Measurements from ENCODE around the gene BCAS3. TPM values are rescaled to one million over a fixed set of nuclear protein-coding genes. Genes with fewer than 3 reads are reported as not detected.

Gene BCAS3
- total and polyA plus RNA-seq, 4 donors: 5.8 to 24.6 (median 10.1) TPM

- Histone ChIP-seq H3K9ac (ENCODE audit: low read depth in 1 of 2, low read length in 2 of 2) (no peak overlapping the region), H3K9me3 (ENCODE audit: control insufficient read depth in 4 of 4, low read length in 3 of 4) (no peaks in the 10 kb centered on the region), H3K4me3 (ENCODE audit: low read depth in 1 of 3, low read length in 3 of 3) (no peak overlapping the region), H3K27me3 (ENCODE audit: control insufficient read depth in 4 of 4, insufficient read depth in 4 of 4, low read length in 3 of 4) (no peaks in the 10 kb centered on the region), H3K27ac (ENCODE audit: low read depth in 1 of 2, low read length in 2 of 2) (no peak overlapping the region), H3K4me1 (ENCODE audit: control insufficient read depth in 4 of 4, insufficient read depth in 4 of 4, low read length in 3 of 4) (no peaks in the 10 kb centered on the region), H3K36me3 (ENCODE audit: control insufficient read depth in 4 of 4, insufficient read depth in 3 of 4, low read depth in 1 of 4, low read length in 3 of 4) (peaks cover 2 to 16% (median 10%) of the 10 kb centered on the region in 4 donors)
- DNase-seq (ENCODE audit: low spot score): no peak
- 96% methylated on average over 2 of the region's 2 CpGs for WGBS
- TF ChIP-seq FOXA1 (IDR thresholded peaks at IDR 0.05) (no peak), FOXA2 (IDR thresholded peaks at IDR 0.05) (no peak)
- TF ChIP-seq, protein P1, sequence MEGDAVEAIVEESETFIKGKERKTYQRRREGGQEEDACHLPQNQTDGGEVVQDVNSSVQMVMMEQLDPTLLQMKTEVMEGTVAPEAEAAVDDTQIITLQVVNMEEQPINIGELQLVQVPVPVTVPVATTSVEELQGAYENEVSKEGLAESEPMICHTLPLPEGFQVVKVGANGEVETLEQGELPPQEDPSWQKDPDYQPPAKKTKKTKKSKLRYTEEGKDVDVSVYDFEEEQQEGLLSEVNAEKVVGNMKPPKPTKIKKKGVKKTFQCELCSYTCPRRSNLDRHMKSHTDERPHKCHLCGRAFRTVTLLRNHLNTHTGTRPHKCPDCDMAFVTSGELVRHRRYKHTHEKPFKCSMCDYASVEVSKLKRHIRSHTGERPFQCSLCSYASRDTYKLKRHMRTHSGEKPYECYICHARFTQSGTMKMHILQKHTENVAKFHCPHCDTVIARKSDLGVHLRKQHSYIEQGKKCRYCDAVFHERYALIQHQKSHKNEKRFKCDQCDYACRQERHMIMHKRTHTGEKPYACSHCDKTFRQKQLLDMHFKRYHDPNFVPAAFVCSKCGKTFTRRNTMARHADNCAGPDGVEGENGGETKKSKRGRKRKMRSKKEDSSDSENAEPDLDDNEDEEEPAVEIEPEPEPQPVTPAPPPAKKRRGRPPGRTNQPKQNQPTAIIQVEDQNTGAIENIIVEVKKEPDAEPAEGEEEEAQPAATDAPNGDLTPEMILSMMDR (IDR thresholded peaks at IDR 0.05; ENCODE audit: low read depth, low read length, missing input control): no peak
Observed at GRCh38 chr17:60661489-60661888, 16.2 kb upstream of the BCAS3 start.

- TF ChIP-seq, protein P2, sequence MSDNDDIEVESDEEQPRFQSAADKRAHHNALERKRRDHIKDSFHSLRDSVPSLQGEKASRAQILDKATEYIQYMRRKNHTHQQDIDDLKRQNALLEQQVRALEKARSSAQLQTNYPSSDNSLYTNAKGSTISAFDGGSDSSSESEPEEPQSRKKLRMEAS (IDR thresholded peaks at IDR 0.05): no peak
- no peak for TF ChIP-seq TAF1 (conservative IDR thresholded peaks at IDR 0.05)
- TF ChIP-seq, protein P1 (IDR thresholded peaks at IDR 0.05; ENCODE audit: low read depth, low read length, missing input control): no peak
- TF ChIP-seq, protein P3, sequence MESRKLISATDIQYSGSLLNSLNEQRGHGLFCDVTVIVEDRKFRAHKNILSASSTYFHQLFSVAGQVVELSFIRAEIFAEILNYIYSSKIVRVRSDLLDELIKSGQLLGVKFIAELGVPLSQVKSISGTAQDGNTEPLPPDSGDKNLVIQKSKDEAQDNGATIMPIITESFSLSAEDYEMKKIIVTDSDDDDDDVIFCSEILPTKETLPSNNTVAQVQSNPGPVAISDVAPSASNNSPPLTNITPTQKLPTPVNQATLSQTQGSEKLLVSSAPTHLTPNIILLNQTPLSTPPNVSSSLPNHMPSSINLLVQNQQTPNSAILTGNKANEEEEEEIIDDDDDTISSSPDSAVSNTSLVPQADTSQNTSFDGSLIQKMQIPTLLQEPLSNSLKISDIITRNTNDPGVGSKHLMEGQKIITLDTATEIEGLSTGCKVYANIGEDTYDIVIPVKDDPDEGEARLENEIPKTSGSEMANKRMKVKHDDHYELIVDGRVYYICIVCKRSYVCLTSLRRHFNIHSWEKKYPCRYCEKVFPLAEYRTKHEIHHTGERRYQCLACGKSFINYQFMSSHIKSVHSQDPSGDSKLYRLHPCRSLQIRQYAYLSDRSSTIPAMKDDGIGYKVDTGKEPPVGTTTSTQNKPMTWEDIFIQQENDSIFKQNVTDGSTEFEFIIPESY (IDR thresholded peaks at IDR 0.05): no peak
- H3K4me3 ChIP-seq (ENCODE audit: low read depth in 1 of 3, low read length in 3 of 3): no peak overlapping the region
- no peak overlapping the region for H3K27ac ChIP-seq (ENCODE audit: low read depth in 1 of 2, low read length in 2 of 2)
- no peaks in the 10 kb centered on the region for H3K27me3 ChIP-seq (ENCODE audit: control insufficient read depth in 4 of 4, insufficient read depth in 4 of 4, low read length in 3 of 4)
- H3K9ac ChIP-seq (ENCODE audit: low read depth in 1 of 2, low read length in 2 of 2): no peak overlapping the region
- WGBS: 93% methylated on average over 1 of the region's 1 CpG
- no peak for DNase-seq (ENCODE audit: low spot score)
- no peaks in the 10 kb centered on the region for H3K9me3 ChIP-seq (ENCODE audit: control insufficient read depth in 4 of 4, low read length in 3 of 4)
- no peaks in the 10 kb centered on the region for H3K4me1 ChIP-seq (ENCODE audit: control insufficient read depth in 4 of 4, insufficient read depth in 4 of 4, low read length in 3 of 4)
- peaks cover 2 to 16% (median 8%) of the 10 kb centered on the region in 4 donors for H3K36me3 ChIP-seq (ENCODE audit: control insufficient read depth in 4 of 4, insufficient read depth in 3 of 4, low read depth in 1 of 4, low read length in 3 of 4)
Observed at GRCh38 chr17:60664022-60664421, 13.6 kb upstream of the BCAS3 start.

DNA sequence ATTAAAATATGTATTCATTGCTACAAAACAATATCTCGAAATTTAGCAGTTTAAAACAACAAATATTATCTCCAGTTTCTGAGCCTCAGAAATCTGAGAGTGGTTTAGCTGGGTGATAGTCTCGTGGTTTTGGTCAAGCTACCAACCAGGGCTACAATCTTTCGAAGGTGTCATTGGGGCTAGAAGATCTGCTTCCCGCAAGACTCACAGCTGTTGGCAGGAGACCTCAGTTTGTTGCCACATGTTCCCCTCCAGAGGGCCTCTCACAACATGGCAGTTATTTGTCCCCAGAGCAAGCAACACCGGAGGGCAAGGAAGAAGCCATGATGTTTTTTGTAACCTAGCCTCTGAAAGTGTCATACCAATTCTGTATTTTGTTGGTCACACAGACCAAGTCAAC is 12.0 kb upstream of the BCAS3 start:
- Histone ChIP-seq H3K27me3 (ENCODE audit: control insufficient read depth in 4 of 4, insufficient read depth in 4 of 4, low read length in 3 of 4) (no peaks in the 10 kb centered on the region), H3K9me3 (ENCODE audit: control insufficient read depth in 4 of 4, low read length in 3 of 4) (no peaks in the 10 kb centered on the region), H3K9ac (ENCODE audit: low read depth in 1 of 2, low read length in 2 of 2) (no peak overlapping the region), H3K27ac (ENCODE audit: low read depth in 1 of 2, low read length in 2 of 2) (no peak overlapping the region), H3K4me3 (ENCODE audit: low read depth in 1 of 3, low read length in 3 of 3) (no peak overlapping the region), H3K4me1 (ENCODE audit: control insufficient read depth in 4 of 4, insufficient read depth in 4 of 4, low read length in 3 of 4) (no peaks in the 10 kb centered on the region), H3K36me3 (ENCODE audit: control insufficient read depth in 4 of 4, insufficient read depth in 3 of 4, low read depth in 1 of 4, low read length in 3 of 4) (peaks cover 2 to 16% (median 8%) of the 10 kb centered on the region in 4 donors)
- 92% methylated on average over 5 of the region's 5 CpGs for WGBS
- no peak for DNase-seq (ENCODE audit: low spot score)
- TF ChIP-seq FOXA1 (IDR thresholded peaks at IDR 0.05) (no peak), JUND (IDR thresholded peaks at IDR 0.05) (no peak), RAD21 (IDR thresholded peaks at IDR 0.05) (no peak), HNF4A (conservative IDR thresholded peaks at IDR 0.05) (no peak), GABPA (IDR thresholded peaks at IDR 0.05 in 1 of 2, conservative IDR thresholded peaks at IDR 0.05 in 1 of 2) (no peak), RXRA (IDR thresholded peaks at IDR 0.05) (no peak), HNF4G (IDR thresholded peaks at IDR 0.05) (no peak), TAF1 (conservative IDR thresholded peaks at IDR 0.05) (no peak)
- TF ChIP-seq, protein P4, sequence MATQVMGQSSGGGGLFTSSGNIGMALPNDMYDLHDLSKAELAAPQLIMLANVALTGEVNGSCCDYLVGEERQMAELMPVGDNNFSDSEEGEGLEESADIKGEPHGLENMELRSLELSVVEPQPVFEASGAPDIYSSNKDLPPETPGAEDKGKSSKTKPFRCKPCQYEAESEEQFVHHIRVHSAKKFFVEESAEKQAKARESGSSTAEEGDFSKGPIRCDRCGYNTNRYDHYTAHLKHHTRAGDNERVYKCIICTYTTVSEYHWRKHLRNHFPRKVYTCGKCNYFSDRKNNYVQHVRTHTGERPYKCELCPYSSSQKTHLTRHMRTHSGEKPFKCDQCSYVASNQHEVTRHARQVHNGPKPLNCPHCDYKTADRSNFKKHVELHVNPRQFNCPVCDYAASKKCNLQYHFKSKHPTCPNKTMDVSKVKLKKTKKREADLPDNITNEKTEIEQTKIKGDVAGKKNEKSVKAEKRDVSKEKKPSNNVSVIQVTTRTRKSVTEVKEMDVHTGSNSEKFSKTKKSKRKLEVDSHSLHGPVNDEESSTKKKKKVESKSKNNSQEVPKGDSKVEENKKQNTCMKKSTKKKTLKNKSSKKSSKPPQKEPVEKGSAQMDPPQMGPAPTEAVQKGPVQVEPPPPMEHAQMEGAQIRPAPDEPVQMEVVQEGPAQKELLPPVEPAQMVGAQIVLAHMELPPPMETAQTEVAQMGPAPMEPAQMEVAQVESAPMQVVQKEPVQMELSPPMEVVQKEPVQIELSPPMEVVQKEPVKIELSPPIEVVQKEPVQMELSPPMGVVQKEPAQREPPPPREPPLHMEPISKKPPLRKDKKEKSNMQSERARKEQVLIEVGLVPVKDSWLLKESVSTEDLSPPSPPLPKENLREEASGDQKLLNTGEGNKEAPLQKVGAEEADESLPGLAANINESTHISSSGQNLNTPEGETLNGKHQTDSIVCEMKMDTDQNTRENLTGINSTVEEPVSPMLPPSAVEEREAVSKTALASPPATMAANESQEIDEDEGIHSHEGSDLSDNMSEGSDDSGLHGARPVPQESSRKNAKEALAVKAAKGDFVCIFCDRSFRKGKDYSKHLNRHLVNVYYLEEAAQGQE (IDR thresholded peaks at IDR 0.05): no peak
- TF ChIP-seq, protein P3 (IDR thresholded peaks at IDR 0.05): no peak
